Stimulated activated CD8-positive, alpha-beta memory T cell treated with anti-CD3 and anti-CD28 coated beads, Interleukin-15, amount 100 ng/mL, for 48 hours (primary cell): Measurements from ENCODE around the gene RSPH3.

Experiments used
- DNase-seq, 2 donors: peaks; one replicate each; pipeline ENCODE4 v3.0.0-alpha.2; 2020; ENCODE audit warnings: low read depth in 2 of 2

Gene RSPH3

DNA sequence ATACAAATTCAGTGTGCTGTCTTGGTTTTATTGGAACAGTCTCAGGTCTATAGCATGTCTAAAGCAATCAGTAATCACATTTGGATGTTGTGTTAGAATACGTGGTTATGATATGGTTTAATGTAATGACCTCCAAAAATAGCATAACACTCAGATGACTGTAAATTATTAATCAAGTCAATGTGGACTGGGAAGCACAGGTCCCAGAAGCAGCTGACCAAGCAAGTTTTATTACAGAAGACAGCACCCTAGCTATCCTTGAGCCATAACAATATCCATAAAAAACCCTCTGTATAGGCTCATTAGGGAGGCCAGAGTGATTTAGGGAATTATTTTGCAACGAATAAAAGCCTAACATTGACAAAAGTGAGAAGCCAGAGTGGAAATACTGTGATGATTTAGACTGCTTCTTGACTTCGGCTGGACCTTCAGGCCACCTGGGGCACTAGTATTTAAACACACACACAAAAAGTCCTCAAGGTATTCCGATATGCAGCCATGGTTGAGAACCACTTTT lies 66.9 kb downstream of the RSPH3 start:
- DNase-seq = no peak

DNA sequence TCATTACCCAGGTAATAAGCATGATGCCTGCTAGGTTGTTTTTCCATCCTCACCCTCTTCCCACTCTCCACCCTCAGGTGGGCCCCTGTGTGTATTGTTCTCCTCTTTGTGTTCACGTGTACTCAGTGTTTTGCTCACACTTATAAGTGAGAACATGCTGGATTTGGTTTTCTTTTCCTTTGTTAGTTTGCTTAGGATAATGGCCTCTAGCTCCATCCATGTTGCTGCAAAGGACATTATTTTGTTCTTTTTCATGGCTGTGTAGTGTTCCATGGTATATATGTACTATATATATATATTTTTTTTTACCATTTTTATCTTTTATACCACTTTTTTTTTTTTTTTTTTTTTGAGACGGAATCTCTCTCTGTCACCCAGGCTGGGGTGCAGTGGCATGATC lies 71.9 kb downstream of the RSPH3 start:
- no peak for DNase-seq

DNA sequence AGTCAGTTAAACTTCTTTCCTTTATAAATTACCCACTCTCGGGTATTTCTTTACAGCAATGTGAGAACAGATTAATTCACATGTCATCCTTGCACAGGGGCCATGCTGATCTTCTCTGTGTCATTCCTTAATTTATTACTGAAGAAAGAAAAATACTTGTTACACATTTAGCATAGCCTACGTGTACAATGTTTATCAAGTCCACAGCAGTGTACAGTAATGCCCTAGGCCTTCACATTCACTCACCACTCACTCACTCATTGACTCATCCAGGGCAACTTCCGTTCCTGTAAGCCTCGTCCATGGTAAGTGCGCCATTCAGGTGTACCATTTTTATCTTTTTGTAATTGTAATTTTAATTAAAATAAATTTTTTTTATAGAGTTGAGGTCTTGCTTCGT lies 73.6 kb downstream of the RSPH3 start:
- DNase-seq = no peak

DNA sequence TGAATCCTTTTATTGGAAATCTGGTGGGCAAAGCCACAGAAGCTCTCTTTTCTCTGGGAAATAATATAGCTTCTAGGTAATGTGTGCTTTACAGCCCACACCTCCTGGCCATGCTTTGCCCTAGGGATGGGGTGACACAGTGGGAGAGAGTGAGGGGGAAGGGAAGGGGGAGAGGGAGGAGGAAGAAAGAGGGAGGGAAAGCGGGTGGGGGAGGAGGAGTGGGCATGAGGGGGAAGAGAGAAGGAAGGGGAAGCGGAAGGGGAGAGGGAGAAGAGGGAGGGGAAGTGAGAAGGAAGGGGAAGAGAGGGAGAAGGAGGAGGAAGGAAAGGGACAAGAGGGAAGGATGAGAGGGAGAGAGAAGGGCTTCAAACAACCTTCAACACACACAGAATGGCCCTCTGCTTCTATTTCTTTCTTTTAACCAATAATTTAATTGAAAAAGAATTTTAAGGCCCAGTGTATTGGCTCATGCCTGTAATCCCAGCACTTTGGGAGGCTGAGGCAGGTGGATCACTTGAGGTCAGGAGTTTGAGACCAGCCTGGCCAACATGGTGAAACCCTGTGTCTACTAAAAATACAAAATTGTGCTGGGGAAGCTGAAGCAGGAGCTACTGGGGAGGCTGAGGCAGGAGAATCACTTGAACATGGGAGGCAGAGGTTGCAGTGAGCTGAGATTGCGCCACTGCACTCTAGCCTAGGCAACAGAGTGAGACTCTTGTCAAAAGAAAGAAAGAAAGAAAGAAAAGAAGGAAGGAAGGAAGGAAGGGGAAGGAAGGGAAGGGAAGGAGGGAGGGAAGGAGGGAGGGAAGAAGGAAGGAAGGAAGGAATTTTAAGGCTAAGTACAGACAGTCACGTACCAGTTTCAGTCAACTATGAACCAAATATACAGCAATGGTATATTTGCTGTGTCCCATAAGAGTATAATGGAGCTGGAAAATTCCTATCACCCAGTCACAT lies 75.2 kb downstream of the RSPH3 start:
- DNase-seq = no peak

DNA sequence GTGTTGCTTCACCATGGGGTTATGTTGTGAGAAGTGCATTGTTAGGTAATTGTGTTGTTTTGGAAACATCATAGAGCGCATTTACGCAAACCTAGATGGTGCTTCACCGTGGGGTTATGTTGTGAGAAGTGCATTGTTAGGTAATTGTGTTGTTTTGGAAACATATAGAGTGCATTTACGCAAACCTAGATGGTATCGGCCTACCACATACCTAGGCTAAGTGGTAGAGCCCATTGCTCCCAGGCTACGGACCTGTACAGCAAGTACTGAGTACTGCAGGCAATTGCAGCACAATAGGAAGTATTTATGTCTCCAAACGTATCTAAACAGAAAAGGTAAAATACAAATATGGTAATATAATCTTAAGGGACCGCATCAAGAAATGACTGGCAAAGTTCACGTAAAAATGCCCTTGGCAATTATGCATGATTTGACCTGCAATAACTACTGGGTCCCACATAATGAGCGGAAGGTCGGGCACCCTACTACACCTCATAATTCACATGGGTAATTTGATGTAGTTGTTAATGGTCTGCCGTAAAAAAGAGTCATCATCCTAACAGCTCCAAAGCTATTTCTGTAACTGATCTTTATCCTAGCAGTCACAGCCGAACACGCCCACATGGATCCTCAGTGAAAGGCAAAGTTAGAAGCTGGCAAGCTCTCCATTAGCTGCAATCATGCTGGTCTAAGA lies 76.0 kb downstream of the RSPH3 start:
- no peak for DNase-seq
